PFSK-1 (cell line): ENCODE measurements around the gene DEGS2.

Source experiments
- POLR2AphosphoS5 ChIP-seq: IDR thresholded peaks from 2 replicates; pipeline ENCODE4 v1.6.1; 2012; ENCODE audit warnings: low read depth, mild to moderate bottlenecking, control low read depth, low read length, moderate library complexity
- REST ChIP-seq, 2 experiments: IDR thresholded peaks; 2 replicates each; pipeline versions ENCODE4 v1.6.1 to v1.8.0; 2011 to 2012; ENCODE audit warnings: low read depth in 2 of 2, low read length in 2 of 2, control low read depth in 1 of 2, inconsistent platforms in 1 of 2, mild to moderate bottlenecking in 1 of 2, moderate library complexity in 1 of 2; ENCODE audit not compliant: insufficient read depth in 1 of 2
- SIN3A ChIP-seq: IDR thresholded peaks from 2 replicates; pipeline ENCODE4 v1.6.1; 2012; ENCODE audit warnings: mild to moderate bottlenecking, low read length, moderate library complexity, borderline replicate concordance; ENCODE audit not compliant: insufficient read depth
- TAF1 ChIP-seq: IDR thresholded peaks from 2 replicates; pipeline ENCODE4 v1.6.1; 2012; ENCODE audit warnings: low read length, control low read depth, borderline replicate concordance; ENCODE audit not compliant: insufficient read depth

- no peak for TF ChIP-seq POLR2AphosphoS5
- TF ChIP-seq REST (IDR thresholded peaks at IDR 0.05; ENCODE audit: insufficient read depth in 1 of 2, low read depth in 2 of 2, low read length in 2 of 2) = no peak
- no peak for TF ChIP-seq TAF1
- TF ChIP-seq SIN3A = no peak
Observed at GRCh38 chr14:100143523-100143922, 15.9 kb downstream of the DEGS2 start.
